Measurements from ENCODE around the gene GHDC.
"Not testable (repeated sequence)": the region's sequence is repeated elsewhere in the genome, so short reads cannot be mapped to it uniquely, and the experiment has no call there.

GHDC gene

DNA sequence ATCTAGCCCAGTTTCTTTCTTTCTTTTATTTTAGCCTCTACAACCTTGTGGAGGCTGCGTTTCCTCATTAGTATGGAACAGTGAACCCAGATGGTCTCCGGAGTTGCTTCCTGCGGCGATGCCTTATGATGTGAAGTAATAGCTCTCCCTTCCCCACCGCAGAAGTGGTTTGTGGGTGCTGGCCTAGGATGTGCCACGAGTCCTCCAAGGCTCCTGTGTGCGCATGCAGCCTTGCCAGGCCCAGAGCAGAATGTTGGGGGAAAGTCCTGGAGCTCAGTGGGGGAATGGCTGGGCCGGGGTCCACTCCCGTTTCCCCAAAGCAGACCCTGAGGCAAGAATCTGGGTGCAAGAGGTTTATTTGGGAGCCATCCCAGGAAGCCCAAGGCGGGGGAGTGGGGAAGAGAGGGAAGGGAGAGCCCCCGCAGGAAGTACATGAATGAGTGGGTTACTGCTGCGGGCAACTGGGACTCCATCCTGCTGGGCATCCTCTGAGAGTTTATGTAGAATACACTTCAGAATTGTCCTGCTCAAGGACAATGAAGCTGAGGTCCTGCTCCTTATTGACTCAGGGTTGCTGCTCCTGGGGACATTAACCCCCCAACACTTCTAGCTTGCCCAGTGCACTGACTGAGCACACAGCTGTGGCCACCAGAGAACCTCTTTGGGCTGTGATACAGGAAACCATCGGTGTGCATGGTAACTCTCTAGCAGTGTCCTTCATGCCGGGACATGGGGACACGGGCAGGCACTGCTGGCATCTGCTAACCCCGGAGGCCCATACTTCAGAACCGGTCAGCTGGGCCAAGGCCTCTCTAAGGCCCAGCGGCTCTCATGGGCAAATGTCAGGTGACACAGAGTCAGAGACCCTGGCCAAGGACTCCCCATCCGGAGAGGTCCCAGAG lies 5.3 kb downstream of the GHDC start:
- TF ChIP-seq, protein P1, sequence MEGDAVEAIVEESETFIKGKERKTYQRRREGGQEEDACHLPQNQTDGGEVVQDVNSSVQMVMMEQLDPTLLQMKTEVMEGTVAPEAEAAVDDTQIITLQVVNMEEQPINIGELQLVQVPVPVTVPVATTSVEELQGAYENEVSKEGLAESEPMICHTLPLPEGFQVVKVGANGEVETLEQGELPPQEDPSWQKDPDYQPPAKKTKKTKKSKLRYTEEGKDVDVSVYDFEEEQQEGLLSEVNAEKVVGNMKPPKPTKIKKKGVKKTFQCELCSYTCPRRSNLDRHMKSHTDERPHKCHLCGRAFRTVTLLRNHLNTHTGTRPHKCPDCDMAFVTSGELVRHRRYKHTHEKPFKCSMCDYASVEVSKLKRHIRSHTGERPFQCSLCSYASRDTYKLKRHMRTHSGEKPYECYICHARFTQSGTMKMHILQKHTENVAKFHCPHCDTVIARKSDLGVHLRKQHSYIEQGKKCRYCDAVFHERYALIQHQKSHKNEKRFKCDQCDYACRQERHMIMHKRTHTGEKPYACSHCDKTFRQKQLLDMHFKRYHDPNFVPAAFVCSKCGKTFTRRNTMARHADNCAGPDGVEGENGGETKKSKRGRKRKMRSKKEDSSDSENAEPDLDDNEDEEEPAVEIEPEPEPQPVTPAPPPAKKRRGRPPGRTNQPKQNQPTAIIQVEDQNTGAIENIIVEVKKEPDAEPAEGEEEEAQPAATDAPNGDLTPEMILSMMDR (IDR thresholded peaks at IDR 0.05; ENCODE audit: extremely low read depth, insufficient read depth, missing control alignments), result no peak
- in situ Hi-C loops (cut with MboI; ENCODE audit: low pct_unique_long_range_greater_than_20kb, low sequenced_read_pairs, unreplicated experiment), result no loop called here
- DNase-seq (ENCODE audit: low spot score), result no peak

DNA sequence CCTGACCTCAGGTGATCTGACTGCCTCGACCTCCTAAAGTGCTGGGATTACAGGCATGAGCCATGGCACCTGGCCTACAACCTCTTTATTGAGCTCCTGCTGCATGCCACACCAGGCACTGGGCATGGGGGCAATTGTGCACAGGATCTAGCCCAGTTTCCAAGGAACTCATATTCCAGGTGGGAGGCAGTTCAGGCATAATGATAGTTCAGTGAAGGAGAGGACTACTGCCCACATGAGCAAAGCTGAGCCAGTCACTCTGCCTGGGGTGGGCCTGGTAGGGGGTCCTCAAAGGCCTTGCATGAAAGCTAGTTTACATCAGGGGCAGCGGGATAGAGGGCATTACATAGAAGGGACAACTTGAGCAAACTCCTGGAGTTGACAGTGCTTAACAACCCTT lies 6.5 kb downstream of the GHDC start:
- DNase-seq (ENCODE audit: low spot score), result no peak
- TF ChIP-seq, protein P1 (IDR thresholded peaks at IDR 0.05; ENCODE audit: extremely low read depth, insufficient read depth, missing control alignments), result no peak
- in situ Hi-C loops (cut with MboI; ENCODE audit: low pct_unique_long_range_greater_than_20kb, low sequenced_read_pairs, unreplicated experiment), result no loop called here

- DNase-seq (ENCODE audit: low spot score), result not testable (repeated sequence)
Observed at GRCh38 chr17:42186191-42186590, 8.1 kb downstream of the GHDC start.

GRCh38 chr17:42185621-42185930 lies 8.7 kb downstream of the GHDC start:
- TF ChIP-seq, protein P1 (IDR thresholded peaks at IDR 0.05; ENCODE audit: extremely low read depth, insufficient read depth, missing control alignments), result no peak
- DNase-seq (ENCODE audit: low spot score), result no peak
- in situ Hi-C loops (cut with MboI; ENCODE audit: low pct_unique_long_range_greater_than_20kb, low sequenced_read_pairs, unreplicated experiment), result no loop called here

More at GRCh38 chr17:42186191-42186590, 8.1 kb downstream of the GHDC start:
- in situ Hi-C loops (cut with MboI; ENCODE audit: low pct_unique_long_range_greater_than_20kb, low sequenced_read_pairs, unreplicated experiment), result not testable (repeated sequence)

DNA sequence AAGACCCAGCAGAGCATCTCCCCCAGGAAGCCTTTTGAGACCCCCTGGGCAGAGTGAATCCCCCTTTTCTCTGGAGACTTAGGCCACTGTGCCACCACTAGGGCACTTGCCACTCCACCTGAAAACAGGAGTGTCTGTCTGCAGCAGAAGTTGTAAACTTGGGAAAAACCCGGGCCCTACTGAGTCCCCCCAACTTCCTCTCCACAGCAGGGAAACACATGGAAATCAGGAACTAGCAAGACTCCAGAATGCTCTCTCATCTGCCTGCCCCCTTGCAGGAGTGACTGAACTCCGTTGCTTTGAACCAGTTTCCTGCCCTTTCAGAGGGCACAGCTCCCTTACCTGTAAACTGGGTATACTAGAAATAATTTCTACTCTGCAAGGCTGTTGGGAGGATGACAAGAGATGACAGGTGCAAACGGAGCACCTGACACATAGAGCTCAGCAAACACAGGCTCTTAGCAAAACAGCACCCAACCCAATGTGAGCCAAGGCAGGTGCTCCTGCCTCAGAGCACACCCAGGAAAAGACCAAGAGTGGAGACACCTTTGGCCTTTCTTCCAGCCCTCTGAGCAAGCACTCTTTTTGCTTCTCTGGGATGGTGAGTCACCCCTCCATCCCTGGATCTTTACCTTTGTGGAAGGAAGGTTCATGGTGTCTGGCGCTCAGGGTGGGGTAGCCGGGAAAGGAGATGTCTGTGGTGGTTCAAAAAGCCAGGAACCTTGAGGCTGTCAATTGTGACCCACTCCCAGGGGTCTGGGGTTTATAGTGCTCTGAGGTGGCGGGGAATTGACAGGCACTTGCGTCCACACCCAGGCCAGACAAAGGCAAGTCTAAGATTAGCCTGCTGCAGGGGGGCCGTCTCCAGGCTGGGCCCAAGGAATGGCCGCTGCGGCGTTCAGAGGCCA lies 9.3 kb downstream of the GHDC start, which contains the start of gene HCRT:
Gene HCRT (minus strand): TSS at position 740 of the 908 bp plus-strand sequence. CDS start 87 bp downstream, at position 653.
- TF ChIP-seq, protein P1 (IDR thresholded peaks at IDR 0.05; ENCODE audit: extremely low read depth, insufficient read depth, missing control alignments), result no peak
- in situ Hi-C loops (cut with MboI; ENCODE audit: low pct_unique_long_range_greater_than_20kb, low sequenced_read_pairs, unreplicated experiment), result no loop called here
- no peak for DNase-seq (ENCODE audit: low spot score)

GRCh38 chr17:42183741-42184711 lies 10.3 kb downstream of the GHDC start:
- DNase-seq (ENCODE audit: low spot score), result peak; percentile 95
- TF ChIP-seq, protein P1 (IDR thresholded peaks at IDR 0.05; ENCODE audit: extremely low read depth, insufficient read depth, missing control alignments), result peak; percentile 97
- in situ Hi-C loops (cut with MboI; ENCODE audit: low pct_unique_long_range_greater_than_20kb, low sequenced_read_pairs, unreplicated experiment), result no loop called here

Data from GM13977 (cell line).